ENCODE data around the gene SNAP91. TPM values are rescaled to one million over a fixed set of nuclear protein-coding genes. Genes with fewer than 3 reads are reported as not detected.

The SNAP91 gene
- total RNA-seq, 1 experiment from 2014 or later = 0.70 TPM

DNA sequence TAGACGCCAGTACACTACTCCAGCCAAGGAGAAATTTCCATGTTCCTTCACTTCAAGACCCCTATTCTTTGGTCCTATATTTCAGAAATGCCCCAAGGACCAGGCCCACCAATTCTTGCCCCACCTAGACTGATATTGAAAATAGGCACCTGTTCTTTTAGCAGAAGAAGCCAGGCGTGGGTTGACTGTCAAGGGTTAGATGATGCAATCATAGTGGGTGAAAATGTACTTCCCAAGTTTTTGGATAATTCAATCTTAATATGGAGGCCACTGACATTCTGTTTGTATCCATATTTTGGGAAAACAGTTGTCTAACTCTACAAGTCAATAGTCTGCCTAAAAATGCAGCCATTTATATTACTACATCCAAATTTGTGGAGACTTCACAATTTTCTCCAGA, 21.0 kb upstream of the SNAP91 start (continued):
- TF ChIP-seq, protein P1, sequence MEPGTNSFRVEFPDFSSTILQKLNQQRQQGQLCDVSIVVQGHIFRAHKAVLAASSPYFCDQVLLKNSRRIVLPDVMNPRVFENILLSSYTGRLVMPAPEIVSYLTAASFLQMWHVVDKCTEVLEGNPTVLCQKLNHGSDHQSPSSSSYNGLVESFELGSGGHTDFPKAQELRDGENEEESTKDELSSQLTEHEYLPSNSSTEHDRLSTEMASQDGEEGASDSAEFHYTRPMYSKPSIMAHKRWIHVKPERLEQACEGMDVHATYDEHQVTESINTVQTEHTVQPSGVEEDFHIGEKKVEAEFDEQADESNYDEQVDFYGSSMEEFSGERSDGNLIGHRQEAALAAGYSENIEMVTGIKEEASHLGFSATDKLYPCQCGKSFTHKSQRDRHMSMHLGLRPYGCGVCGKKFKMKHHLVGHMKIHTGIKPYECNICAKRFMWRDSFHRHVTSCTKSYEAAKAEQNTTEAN (CRISPR knock-in tag; IDR thresholded peaks at IDR 0.05) = no peak
- TF ChIP-seq, protein P2, sequence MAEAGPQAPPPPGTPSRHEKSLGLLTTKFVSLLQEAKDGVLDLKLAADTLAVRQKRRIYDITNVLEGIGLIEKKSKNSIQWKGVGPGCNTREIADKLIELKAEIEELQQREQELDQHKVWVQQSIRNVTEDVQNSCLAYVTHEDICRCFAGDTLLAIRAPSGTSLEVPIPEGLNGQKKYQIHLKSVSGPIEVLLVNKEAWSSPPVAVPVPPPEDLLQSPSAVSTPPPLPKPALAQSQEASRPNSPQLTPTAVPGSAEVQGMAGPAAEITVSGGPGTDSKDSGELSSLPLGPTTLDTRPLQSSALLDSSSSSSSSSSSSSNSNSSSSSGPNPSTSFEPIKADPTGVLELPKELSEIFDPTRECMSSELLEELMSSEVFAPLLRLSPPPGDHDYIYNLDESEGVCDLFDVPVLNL (CRISPR knock-in tag; IDR thresholded peaks at IDR 0.05; ENCODE audit: borderline replicate concordance, low read depth) = no peak
- TF ChIP-seq GTF2I (CRISPR knock-in tag; conservative IDR thresholded peaks at IDR 0.05) (no peak), KAT7 (CRISPR knock-in tag; IDR thresholded peaks at IDR 0.05; ENCODE audit: borderline replicate concordance) (no peak), EMX1 (CRISPR knock-in tag; IDR thresholded peaks at IDR 0.05) (no peak), NR2C2 (CRISPR knock-in tag; IDR thresholded peaks at IDR 0.05) (no peak)

DNA sequence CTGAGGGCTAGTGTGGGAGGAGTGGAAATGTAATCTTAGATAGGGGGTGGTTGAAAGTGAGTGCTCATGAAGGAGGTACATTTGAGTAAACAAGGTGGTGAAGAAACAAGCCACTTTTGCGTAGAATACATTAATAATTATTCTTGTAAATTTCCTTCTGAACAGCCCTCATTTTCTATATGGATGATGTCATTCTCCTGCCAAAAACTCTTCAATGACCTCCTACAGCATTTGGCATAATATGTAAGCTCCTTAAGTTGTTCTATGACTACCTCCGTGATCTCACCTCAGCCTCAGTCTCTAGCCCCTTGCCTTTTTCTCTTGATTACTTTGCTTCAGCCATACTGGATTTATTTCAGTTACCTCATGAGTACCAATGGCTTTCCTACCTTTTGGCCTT, 14.0 kb upstream of the SNAP91 start:
- Mint-ChIP-seq H3K36me3 (no peaks in the 10 kb centered on the region), H3K9me3 (no peaks in the 10 kb centered on the region), H3K27ac (no peak overlapping the region), H3K4me1 (no peaks in the 10 kb centered on the region), H3K4me3 (no peak overlapping the region), H3K27me3 (ENCODE audit: low read depth) (no peaks in the 10 kb centered on the region)
- no peak for ATAC-seq
- no peak for DNase-seq (ENCODE audit: low spot score)
- POLR2A ChIA-PET = no interaction called here
- CTCF ChIA-PET = no interaction called here
- TF ChIP-seq ESRRA (CRISPR knock-in tag; IDR thresholded peaks at IDR 0.05; ENCODE audit: borderline replicate concordance) (no peak), ETV6 (CRISPR knock-in tag; IDR thresholded peaks at IDR 0.05) (no peak)
- TF ChIP-seq, protein P3, sequence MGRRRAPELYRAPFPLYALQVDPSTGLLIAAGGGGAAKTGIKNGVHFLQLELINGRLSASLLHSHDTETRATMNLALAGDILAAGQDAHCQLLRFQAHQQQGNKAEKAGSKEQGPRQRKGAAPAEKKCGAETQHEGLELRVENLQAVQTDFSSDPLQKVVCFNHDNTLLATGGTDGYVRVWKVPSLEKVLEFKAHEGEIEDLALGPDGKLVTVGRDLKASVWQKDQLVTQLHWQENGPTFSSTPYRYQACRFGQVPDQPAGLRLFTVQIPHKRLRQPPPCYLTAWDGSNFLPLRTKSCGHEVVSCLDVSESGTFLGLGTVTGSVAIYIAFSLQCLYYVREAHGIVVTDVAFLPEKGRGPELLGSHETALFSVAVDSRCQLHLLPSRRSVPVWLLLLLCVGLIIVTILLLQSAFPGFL (CRISPR knock-in tag; IDR thresholded peaks at IDR 0.05; ENCODE audit: borderline replicate concordance) = no peak
- TF ChIP-seq, protein P4, sequence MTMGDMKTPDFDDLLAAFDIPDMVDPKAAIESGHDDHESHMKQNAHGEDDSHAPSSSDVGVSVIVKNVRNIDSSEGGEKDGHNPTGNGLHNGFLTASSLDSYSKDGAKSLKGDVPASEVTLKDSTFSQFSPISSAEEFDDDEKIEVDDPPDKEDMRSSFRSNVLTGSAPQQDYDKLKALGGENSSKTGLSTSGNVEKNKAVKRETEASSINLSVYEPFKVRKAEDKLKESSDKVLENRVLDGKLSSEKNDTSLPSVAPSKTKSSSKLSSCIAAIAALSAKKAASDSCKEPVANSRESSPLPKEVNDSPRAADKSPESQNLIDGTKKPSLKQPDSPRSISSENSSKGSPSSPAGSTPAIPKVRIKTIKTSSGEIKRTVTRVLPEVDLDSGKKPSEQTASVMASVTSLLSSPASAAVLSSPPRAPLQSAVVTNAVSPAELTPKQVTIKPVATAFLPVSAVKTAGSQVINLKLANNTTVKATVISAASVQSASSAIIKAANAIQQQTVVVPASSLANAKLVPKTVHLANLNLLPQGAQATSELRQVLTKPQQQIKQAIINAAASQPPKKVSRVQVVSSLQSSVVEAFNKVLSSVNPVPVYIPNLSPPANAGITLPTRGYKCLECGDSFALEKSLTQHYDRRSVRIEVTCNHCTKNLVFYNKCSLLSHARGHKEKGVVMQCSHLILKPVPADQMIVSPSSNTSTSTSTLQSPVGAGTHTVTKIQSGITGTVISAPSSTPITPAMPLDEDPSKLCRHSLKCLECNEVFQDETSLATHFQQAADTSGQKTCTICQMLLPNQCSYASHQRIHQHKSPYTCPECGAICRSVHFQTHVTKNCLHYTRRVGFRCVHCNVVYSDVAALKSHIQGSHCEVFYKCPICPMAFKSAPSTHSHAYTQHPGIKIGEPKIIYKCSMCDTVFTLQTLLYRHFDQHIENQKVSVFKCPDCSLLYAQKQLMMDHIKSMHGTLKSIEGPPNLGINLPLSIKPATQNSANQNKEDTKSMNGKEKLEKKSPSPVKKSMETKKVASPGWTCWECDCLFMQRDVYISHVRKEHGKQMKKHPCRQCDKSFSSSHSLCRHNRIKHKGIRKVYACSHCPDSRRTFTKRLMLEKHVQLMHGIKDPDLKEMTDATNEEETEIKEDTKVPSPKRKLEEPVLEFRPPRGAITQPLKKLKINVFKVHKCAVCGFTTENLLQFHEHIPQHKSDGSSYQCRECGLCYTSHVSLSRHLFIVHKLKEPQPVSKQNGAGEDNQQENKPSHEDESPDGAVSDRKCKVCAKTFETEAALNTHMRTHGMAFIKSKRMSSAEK (CRISPR knock-in tag; IDR thresholded peaks at IDR 0.05; ENCODE audit: borderline replicate concordance) = no peak

DNA sequence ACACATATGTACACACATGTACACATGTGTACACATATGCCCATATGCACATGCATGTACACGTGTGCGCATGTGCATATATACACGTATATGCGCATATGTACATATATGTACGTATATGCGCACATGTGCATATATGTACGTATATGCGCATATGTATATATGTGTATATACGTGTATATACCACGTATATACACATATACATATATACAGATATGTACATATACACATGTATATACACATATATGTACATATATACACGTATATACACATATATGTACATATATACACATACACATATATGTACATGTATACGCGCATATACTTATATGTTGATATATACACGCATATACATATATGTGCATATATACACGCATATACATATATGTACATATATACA, 8.9 kb upstream of the SNAP91 start:
- CTCF ChIA-PET = no interaction called here
- POLR2A ChIA-PET = no interaction called here
- DNase-seq (ENCODE audit: low spot score) = no peak
- Mint-ChIP-seq H3K4me1 (no peaks in the 10 kb centered on the region), H3K36me3 (no peaks in the 10 kb centered on the region), H3K27ac (no peak overlapping the region), H3K27me3 (ENCODE audit: low read depth) (no peaks in the 10 kb centered on the region), H3K4me3 (no peak overlapping the region), H3K9me3 (no peaks in the 10 kb centered on the region)
- no peak for ATAC-seq
- TF ChIP-seq, protein P5, sequence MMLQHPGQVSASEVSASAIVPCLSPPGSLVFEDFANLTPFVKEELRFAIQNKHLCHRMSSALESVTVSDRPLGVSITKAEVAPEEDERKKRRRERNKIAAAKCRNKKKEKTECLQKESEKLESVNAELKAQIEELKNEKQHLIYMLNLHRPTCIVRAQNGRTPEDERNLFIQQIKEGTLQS (CRISPR knock-in tag; conservative IDR thresholded peaks at IDR 0.05) = no peak
- TF ChIP-seq GRHL2 (CRISPR knock-in tag; IDR thresholded peaks at IDR 0.05; ENCODE audit: insufficient replicate concordance, severe bottlenecking) (no peak), ELF4 (CRISPR knock-in tag; IDR thresholded peaks at IDR 0.05; ENCODE audit: low read depth) (no peak)
